MM.1S (cell line): Measurements from ENCODE around the gene RYR2.

Source experiments
- DNase-seq: peaks from one replicate; pipeline ENCODE4 v3.0.0-alpha.2; 2015
- H2AFZ ChIP-seq: fragments of 300-600 bp; sonication (generic); 2 replicates; pipeline ENCODE4 v1.6.0; 2016; ENCODE audit warnings: antibody characterized with exemption, low read length
- H3F3A ChIP-seq: fragments of 300-600 bp; sonication (generic); 2 replicates; pipeline ENCODE4 v1.6.1; 2016; ENCODE audit warnings: mild to moderate bottlenecking, antibody characterized with exemption, low read length, moderate library complexity, mixed read lengths; ENCODE audit not compliant: insufficient read depth
- H3K27ac ChIP-seq: fragments of 300-600 bp; sonication (generic); 2 replicates; pipeline ENCODE4 v1.5.1; 2016; ENCODE audit warnings: mild to moderate bottlenecking, low read length
- H3K27me3 ChIP-seq: fragments of 300-600 bp; sonication (generic); replicated peaks from 2 replicates; pipeline ENCODE4 v1.6.0; 2016; ENCODE audit warnings: low read length; ENCODE audit not compliant: insufficient read depth
- H3K36me3 ChIP-seq: fragments of 300-600 bp; sonication (generic); replicated peaks from 2 replicates; pipeline ENCODE4 v1.6.1; 2016; ENCODE audit warnings: mild to moderate bottlenecking, low read length, mixed read lengths; ENCODE audit not compliant: insufficient read depth
- H3K4me1 ChIP-seq: fragments of 300-600 bp; sonication (generic); 2 replicates; pipeline ENCODE4 v1.6.1; 2016; ENCODE audit warnings: low read length, mixed read lengths
- H3K4me2 ChIP-seq: fragments of 300-600 bp; sonication (generic); 2 replicates; pipeline ENCODE4 v1.6.0; 2016; ENCODE audit warnings: low read depth, low read length
- H3K4me3 ChIP-seq: fragments of 300-600 bp; sonication (generic); 2 replicates; pipeline ENCODE4 v1.5.1; 2016; ENCODE audit warnings: low read length, mixed read lengths
- H3K79me2 ChIP-seq: fragments of 300-600 bp; sonication (generic); 2 replicates; pipeline ENCODE4 v1.6.1; 2016; ENCODE audit warnings: mixed run types, low read length, mixed read lengths
- H3K9ac ChIP-seq: fragments of 300-600 bp; sonication (generic); 2 replicates; pipeline ENCODE4 v1.6.1; 2016; ENCODE audit warnings: low read length, mixed read lengths
- H3K9me2 ChIP-seq: fragments of 300-600 bp; sonication (generic); replicated peaks from 2 replicates; pipeline ENCODE4 v1.6.1; 2016; ENCODE audit warnings: mild to moderate bottlenecking, low read length, mixed read lengths; ENCODE audit not compliant: insufficient read depth
- H3K9me3 ChIP-seq: fragments of 300-600 bp; sonication (generic); replicated peaks from 2 replicates; pipeline ENCODE4 v1.6.1; 2016; ENCODE audit warnings: mild to moderate bottlenecking, low read length, mixed read lengths; ENCODE audit not compliant: insufficient read depth
- H4K20me1 ChIP-seq: fragments of 300-600 bp; sonication (generic); 2 replicates; pipeline ENCODE4 v1.6.1; 2016; ENCODE audit warnings: mild to moderate bottlenecking, low read length, moderate library complexity, mixed read lengths; ENCODE audit not compliant: insufficient read depth
- CTCF ChIP-seq: fragments of 300-600 bp; sonication (generic); IDR thresholded peaks from 2 replicates; pipeline ENCODE4 v1.5.1; 2016; ENCODE audit warnings: antibody characterized with exemption, low read length, mixed read lengths
- EZH2 ChIP-seq: fragments of 300-600 bp; sonication (generic); optimal IDR thresholded peaks from 2 replicates; pipeline ENCODE3; 2017; ENCODE audit warnings: low read depth, mild to moderate bottlenecking, antibody characterized with exemption, low read length, mixed read lengths
- EZH2phosphoT487 ChIP-seq: fragments of 300-600 bp; sonication (generic); IDR thresholded peaks from 2 replicates; pipeline ENCODE4 v1.6.1; 2018; ENCODE audit warnings: antibody characterized with exemption, low read length

The RYR2 gene

DNA sequence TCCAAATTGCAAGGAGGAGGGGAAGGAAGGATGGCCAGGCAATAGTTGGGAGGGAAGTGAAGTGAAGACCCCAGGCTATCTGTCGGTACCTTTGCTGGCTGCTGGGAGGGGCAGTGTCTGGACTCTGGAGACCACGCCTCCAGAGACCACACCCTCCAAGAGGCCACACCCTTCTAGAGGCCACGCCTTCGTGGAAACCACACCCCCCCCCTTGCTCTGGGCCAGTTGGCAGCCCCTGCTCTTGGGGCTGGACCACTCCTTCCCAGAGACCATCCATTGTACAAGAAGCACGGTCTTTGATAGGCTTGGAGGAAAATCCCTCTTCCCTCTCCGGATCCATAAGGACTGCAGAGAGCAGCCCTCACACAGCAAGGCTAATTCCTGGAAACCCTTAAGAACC lies 73.1 kb downstream of the RYR2 start:
- DNase-seq, result no peak
- H3K4me3 ChIP-seq, result no peak overlapping the region
- H2AFZ ChIP-seq, result no peak overlapping the region
- no peaks in the 10 kb centered on the region for H3F3A ChIP-seq
- no peaks in the 10 kb centered on the region for H3K79me2 ChIP-seq
- no peaks in the 10 kb centered on the region for H4K20me1 ChIP-seq
- no peak overlapping the region for H3K27ac ChIP-seq
- no peak overlapping the region for H3K9ac ChIP-seq
- no peaks in the 10 kb centered on the region for H3K9me2 ChIP-seq
- no peak overlapping the region for H3K4me2 ChIP-seq
- H3K36me3 ChIP-seq, result no peaks in the 10 kb centered on the region
- H3K27me3 ChIP-seq, result no peaks in the 10 kb centered on the region
- no peaks in the 10 kb centered on the region for H3K9me3 ChIP-seq
- TF ChIP-seq EZH2 (no peak), CTCF (no peak), EZH2phosphoT487 (no peak)
- no peaks in the 10 kb centered on the region for H3K4me1 ChIP-seq

DNA sequence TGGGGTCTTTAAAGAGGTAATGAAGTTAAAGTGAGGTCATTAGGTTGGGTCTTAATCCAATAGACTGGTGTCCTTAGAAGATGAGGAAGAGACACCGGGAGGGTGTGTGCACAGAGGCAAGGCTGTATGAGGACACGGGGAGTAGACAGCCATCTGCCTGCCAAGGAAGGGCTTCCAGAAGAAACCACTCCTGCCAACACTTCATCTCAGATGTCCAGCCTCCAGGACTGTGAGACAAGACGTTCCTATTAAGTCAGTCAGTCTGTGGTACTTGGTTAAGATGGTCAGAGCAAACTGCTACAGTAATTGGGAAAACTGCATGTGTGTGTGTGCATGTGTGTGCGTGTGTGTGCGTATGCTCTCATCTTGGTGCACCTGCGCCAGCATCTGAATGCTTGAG lies 77.1 kb downstream of the RYR2 start:
- H4K20me1 ChIP-seq, result no peaks in the 10 kb centered on the region
- H3K27me3 ChIP-seq, result no peaks in the 10 kb centered on the region
- H3K9me3 ChIP-seq, result no peaks in the 10 kb centered on the region
- no peaks in the 10 kb centered on the region for H3K4me1 ChIP-seq
- DNase-seq, result no peak
- H3K4me3 ChIP-seq, result no peak overlapping the region
- H3K9ac ChIP-seq, result no peak overlapping the region
- no peak overlapping the region for H3K27ac ChIP-seq
- H2AFZ ChIP-seq, result no peak overlapping the region
- no peaks in the 10 kb centered on the region for H3K9me2 ChIP-seq
- no peaks in the 10 kb centered on the region for H3K79me2 ChIP-seq
- no peaks in the 10 kb centered on the region for H3K36me3 ChIP-seq
- TF ChIP-seq EZH2, result no peak
- TF ChIP-seq EZH2phosphoT487, result no peak
- TF ChIP-seq CTCF, result no peak
- H3K4me2 ChIP-seq, result no peak overlapping the region
- no peaks in the 10 kb centered on the region for H3F3A ChIP-seq

GRCh38 chr1:237120683-237121082 lies 78.7 kb downstream of the RYR2 start:
- no peaks in the 10 kb centered on the region for H3K9me2 ChIP-seq
- no peak overlapping the region for H3K9ac ChIP-seq
- no peak for DNase-seq
- H3K4me3 ChIP-seq, result no peak overlapping the region
- no peak overlapping the region for H3K4me2 ChIP-seq
- no peaks in the 10 kb centered on the region for H3K27me3 ChIP-seq
- H2AFZ ChIP-seq, result no peak overlapping the region
- no peak for TF ChIP-seq CTCF
- no peak for TF ChIP-seq EZH2
- TF ChIP-seq EZH2phosphoT487, result no peak
- H3K79me2 ChIP-seq, result no peaks in the 10 kb centered on the region
- H3K9me3 ChIP-seq, result no peaks in the 10 kb centered on the region
- H3K4me1 ChIP-seq, result no peaks in the 10 kb centered on the region
- H3K36me3 ChIP-seq, result no peaks in the 10 kb centered on the region
- H4K20me1 ChIP-seq, result no peaks in the 10 kb centered on the region
- H3F3A ChIP-seq, result no peaks in the 10 kb centered on the region
- H3K27ac ChIP-seq, result no peak overlapping the region
